GM19351 (cell line): ENCODE results near the gene EYS.

Experiments
- ATAC-seq: cut with Tn5 transposase; IDR thresholded peaks from one replicate; pipeline ENCODE4 v1.9.1; 2021; ENCODE audit warnings: mild to moderate bottlenecking, moderate library complexity; ENCODE audit not compliant: unreplicated experiment

Gene EYS

GRCh38 chr6:63671098-63671754, 2035.8 kb downstream of the EYS start:
- no peak for ATAC-seq
